GM21381 (cell line): ENCODE data around the gene PSMA7.
"Not testable (repeated sequence)": the region's sequence is repeated elsewhere in the genome, so short reads cannot be mapped to it uniquely, and the experiment has no call there.

Experiments used
- ATAC-seq: cut with Tn5 transposase; IDR thresholded peaks from one replicate; pipeline ENCODE4 v1.9.1; 2021; ENCODE audit warnings: mild to moderate bottlenecking, moderate library complexity; ENCODE audit not compliant: unreplicated experiment

PSMA7 gene

GRCh38 chr20:62120990-62121775 is 22.0 kb downstream of the PSMA7 start:
- ATAC-seq: no peak

- no peak for ATAC-seq
These were observed 22.8 kb downstream of the PSMA7 start for GRCh38 chr20:62120365-62120762.

GRCh38 chr20:62119591-62120364 is 23.4 kb downstream of the PSMA7 start:
- ATAC-seq: no peak

GRCh38 chr20:62119115-62119514 is 24.1 kb downstream of the PSMA7 start:
- ATAC-seq: no peak

- ATAC-seq: no peak
These were observed 24.8 kb downstream of the PSMA7 start for GRCh38 chr20:62118113-62119043.

- no peak for ATAC-seq
These were observed 25.5 kb downstream of the PSMA7 start for GRCh38 chr20:62117658-62118057.

GRCh38 chr20:62117362-62117646 is 25.9 kb downstream of the PSMA7 start:
- no peak for ATAC-seq

- no peak for ATAC-seq
These were observed 26.4 kb downstream of the PSMA7 start for GRCh38 chr20:62116558-62117361.

- not testable (repeated sequence) for ATAC-seq
These were observed 27.3 kb downstream of the PSMA7 start for GRCh38 chr20:62115800-62116407.

GRCh38 chr20:62114894-62115293 is 28.3 kb downstream of the PSMA7 start:
- ATAC-seq: no peak

GRCh38 chr20:62112368-62112767 is 30.8 kb downstream of the PSMA7 start:
- ATAC-seq: no peak

GRCh38 chr20:62111148-62111547 is 32.0 kb downstream of the PSMA7 start:
- ATAC-seq: no peak

- ATAC-seq: no peak
These were observed 37.6 kb downstream of the PSMA7 start for GRCh38 chr20:62105592-62105991.

GRCh38 chr20:62104791-62105345 is 38.3 kb downstream of the PSMA7 start:
- ATAC-seq: no peak

GRCh38 chr20:62104234-62104789 is 38.9 kb downstream of the PSMA7 start:
- ATAC-seq: no peak

GRCh38 chr20:62103508-62104233 is 39.5 kb downstream of the PSMA7 start:
- no peak for ATAC-seq

- no peak for ATAC-seq
These were observed 42.1 kb downstream of the PSMA7 start for GRCh38 chr20:62101078-62101477.

GRCh38 chr20:62097881-62098407 is 45.2 kb downstream of the PSMA7 start:
- no peak for ATAC-seq
